HG03575 (cell line): ENCODE data around the gene FBXO15.

ENCODE experiments used
- ATAC-seq: cut with Tn5 transposase; IDR thresholded peaks from one replicate; pipeline ENCODE4 v1.9.1; 2021; ENCODE audit not compliant: unreplicated experiment, insufficient number of reproducible peaks, low FRiP score; ENCODE audit errors: extremely low read depth

FBXO15 gene

GRCh38 chr18:74126684-74127655 lies 20.7 kb downstream of the FBXO15 start:
- no peak for ATAC-seq

GRCh38 chr18:74124642-74125041 lies 23.0 kb downstream of the FBXO15 start:
- ATAC-seq = no peak

GRCh38 chr18:74123200-74123599 lies 24.4 kb downstream of the FBXO15 start:
- no peak for ATAC-seq

- no peak for ATAC-seq
Observed at GRCh38 chr18:74116633-74117554, 30.7 kb downstream of the FBXO15 start.

- no peak for ATAC-seq
Observed at GRCh38 chr18:74115046-74115445, 32.6 kb downstream of the FBXO15 start.

- no peak for ATAC-seq
Observed at GRCh38 chr18:74114116-74114515, 33.5 kb downstream of the FBXO15 start.

- no peak for ATAC-seq
Observed at GRCh38 chr18:74113711-74114110, 33.9 kb downstream of the FBXO15 start.

GRCh38 chr18:74110976-74111375 lies 36.7 kb downstream of the FBXO15 start:
- ATAC-seq = no peak

GRCh38 chr18:74110149-74110548 lies 37.5 kb downstream of the FBXO15 start:
- ATAC-seq = no peak

GRCh38 chr18:74108460-74108859 lies 39.2 kb downstream of the FBXO15 start:
- ATAC-seq = no peak

GRCh38 chr18:74097803-74098202 lies 49.8 kb downstream of the FBXO15 start:
- ATAC-seq = no peak

GRCh38 chr18:74092922-74093321 lies 54.7 kb downstream of the FBXO15 start:
- no peak for ATAC-seq

- no peak for ATAC-seq
Observed at GRCh38 chr18:74084184-74084855, 63.3 kb downstream of the FBXO15 start.

- ATAC-seq = no peak
Observed at GRCh38 chr18:74083557-74083952, 64.1 kb downstream of the FBXO15 start.

GRCh38 chr18:74082742-74083556 lies 64.7 kb downstream of the FBXO15 start:
- no peak for ATAC-seq

GRCh38 chr18:74081966-74082741 lies 65.5 kb downstream of the FBXO15 start:
- peak; percentile 57 for ATAC-seq

- no peak for ATAC-seq
Observed at GRCh38 chr18:74078257-74078656, 69.4 kb downstream of the FBXO15 start.
